GM06990 (cell line): Measurements from ENCODE around the gene LCORL.

Experiments
- DNase-seq: peaks from one replicate; pipeline ENCODE4 v3.0.0-alpha.2; 2011; ENCODE audit not compliant: insufficient read length; ENCODE audit errors: extremely low read depth
- H3K27me3 ChIP-seq: replicated peaks from 2 replicates; pipeline ENCODE4 v1.6.0; 2011; ENCODE audit warnings: low read length; ENCODE audit not compliant: control insufficient read depth, insufficient read depth
- H3K36me3 ChIP-seq: 2 replicates; pipeline ENCODE4 v1.5.1; 2011; ENCODE audit warnings: low read length; ENCODE audit not compliant: control insufficient read depth, insufficient read depth
- H3K4me3 ChIP-seq: replicated peaks from 2 replicates; pipeline ENCODE4 v1.5.1; 2011; ENCODE audit warnings: low read depth, mild to moderate bottlenecking, control low read depth, low read length
- CTCF ChIP-seq: IDR thresholded peaks from 2 replicates; pipeline ENCODE4 v1.5.1; 2011; ENCODE audit warnings: low read length, control low read depth, mild to moderate bottlenecking, inconsistent platforms; ENCODE audit not compliant: insufficient read depth, poor library complexity, severe bottlenecking

LCORL gene

GRCh38 chr4:18025288-18025687 is 3.7 kb upstream of the LCORL start:
- DNase-seq, result no peak
- Histone ChIP-seq H3K36me3 (no peaks in the 10 kb centered on the region), H3K27me3 (no peaks in the 10 kb centered on the region), H3K4me3 (no peak overlapping the region)
- no peak for TF ChIP-seq CTCF

GRCh38 chr4:18022572-18023050 is 1.1 kb upstream of the LCORL start:
- no peak for TF ChIP-seq CTCF
- H3K4me3 ChIP-seq, result peak overlapping the region; percentile 86
- H3K27me3 ChIP-seq, result no peaks in the 10 kb centered on the region
- no peaks in the 10 kb centered on the region for H3K36me3 ChIP-seq
- no peak for DNase-seq

GRCh38 chr4:18021470-18021719 is 160 bp downstream of the LCORL start:
- Histone ChIP-seq H3K4me3 (peak overlapping the region; percentile 86), H3K27me3 (no peaks in the 10 kb centered on the region), H3K36me3 (no peaks in the 10 kb centered on the region)
- DNase-seq, result peak; percentile 80
- no peak for TF ChIP-seq CTCF

- Histone ChIP-seq H3K4me3 (peak overlapping the region; percentile 86), H3K36me3 (no peaks in the 10 kb centered on the region), H3K27me3 (no peaks in the 10 kb centered on the region)
- TF ChIP-seq CTCF, result no peak
- peak; percentile 73 for DNase-seq
These were observed 685 bp downstream of the LCORL start for GRCh38 chr4:18020671-18021469.

GRCh38 chr4:18020145-18020670 is 1.3 kb downstream of the LCORL start:
- peak; percentile 24 for DNase-seq
- Histone ChIP-seq H3K27me3 (no peaks in the 10 kb centered on the region), H3K36me3 (no peaks in the 10 kb centered on the region), H3K4me3 (peak overlapping the region; percentile 86)
- TF ChIP-seq CTCF, result no peak
